GM18951 (cell line): ENCODE data around the gene MRPS22.
"Not testable (repeated sequence)": the region's sequence is repeated elsewhere in the genome, so short reads cannot be mapped to it uniquely, and the experiment has no call there.

Experiments used
- POLR2A ChIP-seq: IDR thresholded peaks from 4 replicates; pipeline ENCODE4 v1.6.1; 2011; ENCODE audit warnings: mild to moderate bottlenecking; ENCODE audit not compliant: insufficient read length, insufficient read depth; ENCODE audit errors: extremely low read depth
- in situ Hi-C: fragments of 300-500 bp; cut with MboI; formaldehyde crosslinking; loops from one replicate; pipeline ENCODE4 v1.12.0; 2022; ENCODE audit warnings: low sequenced_read_pairs, mixed read lengths, inconsistent platforms; ENCODE audit not compliant: unreplicated experiment

The MRPS22 gene

GRCh38 chr3:139361276-139361675 is 17.5 kb downstream of the MRPS22 start:
- TF ChIP-seq POLR2A = no peak
- in situ Hi-C loops = no loop called here

GRCh38 chr3:139364549-139364948 is 20.7 kb downstream of the MRPS22 start:
- no peak for TF ChIP-seq POLR2A
- in situ Hi-C loops = no loop called here

DNA sequence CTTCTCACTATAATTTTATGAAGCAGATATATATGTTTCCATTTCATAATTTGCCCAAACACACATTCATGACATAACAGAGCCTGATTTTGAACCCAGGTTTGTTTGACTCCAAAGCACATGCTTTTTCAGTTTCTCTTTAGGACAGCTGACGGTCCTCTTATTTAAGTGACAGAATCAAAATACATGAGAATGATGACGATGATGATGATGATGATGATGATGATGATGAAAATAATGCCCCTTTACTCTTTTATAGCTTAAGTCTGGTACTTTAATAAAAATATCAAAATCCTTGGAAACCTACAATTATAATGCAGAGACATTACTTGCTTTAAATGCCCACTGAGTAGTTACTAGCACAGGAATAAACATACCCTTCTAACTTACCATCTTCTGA is 30.3 kb downstream of the MRPS22 start:
- TF ChIP-seq POLR2A = no peak
- in situ Hi-C loops = no loop called here

GRCh38 chr3:139377378-139377777 is 33.6 kb downstream of the MRPS22 start:
- TF ChIP-seq POLR2A = no peak
- in situ Hi-C loops = no loop called here

DNA sequence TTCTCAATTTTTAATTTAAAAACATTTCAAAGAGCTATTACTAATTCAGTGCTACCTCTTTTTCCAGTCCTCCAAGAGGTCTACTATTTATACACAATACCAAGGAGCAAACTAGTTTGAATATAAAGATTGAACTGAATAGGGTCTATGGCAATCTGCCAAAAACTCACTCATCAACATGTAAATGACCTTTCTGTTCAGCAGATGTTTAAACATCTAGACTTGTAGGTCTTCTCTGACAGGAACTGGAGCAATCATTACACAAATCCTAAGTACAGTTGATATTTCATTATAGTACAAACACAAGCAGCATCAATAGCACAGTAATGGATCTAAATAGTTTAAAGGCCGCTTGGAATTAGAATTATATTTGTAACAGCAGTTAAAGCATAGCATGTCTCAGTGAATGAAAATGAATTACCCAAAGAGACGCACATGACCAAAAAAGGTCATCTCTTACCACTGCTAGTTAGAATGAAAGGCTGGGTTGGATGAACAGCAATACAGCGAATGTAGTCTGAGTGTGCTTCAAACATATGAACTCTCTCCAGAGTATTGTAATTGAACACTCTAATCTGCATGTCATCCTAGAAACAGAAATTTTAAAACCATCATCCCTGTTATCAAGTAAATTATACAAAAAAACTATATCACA is 34.9 kb downstream of the MRPS22 start:
- in situ Hi-C loops = no loop called here
- no peak for TF ChIP-seq POLR2A

- no peak for TF ChIP-seq POLR2A
- in situ Hi-C loops = no loop called here
Measured at GRCh38 chr3:139380575-139380974, 36.8 kb downstream of the MRPS22 start.

- in situ Hi-C loops = not testable (repeated sequence)
Measured at GRCh38 chr3:139382291-139382690, 38.5 kb downstream of the MRPS22 start.

GRCh38 chr3:139388077-139388476 is 44.3 kb downstream of the MRPS22 start:
- no peak for TF ChIP-seq POLR2A
- in situ Hi-C loops = no loop called here

GRCh38 chr3:139388821-139389551 is 45.2 kb downstream of the MRPS22 start:
- in situ Hi-C loops = no loop called here
- no peak for TF ChIP-seq POLR2A

- in situ Hi-C loops = no loop called here
- peak; percentile 78 for TF ChIP-seq POLR2A
Measured at GRCh38 chr3:139389552-139390368, 45.9 kb downstream of the MRPS22 start, which contains the start of gene COPB2. Gene COPB2, minus strand, starts transcription at chr3:139389647. Its CDS starts 97 bp downstream, at chr3:139389550.

DNA sequence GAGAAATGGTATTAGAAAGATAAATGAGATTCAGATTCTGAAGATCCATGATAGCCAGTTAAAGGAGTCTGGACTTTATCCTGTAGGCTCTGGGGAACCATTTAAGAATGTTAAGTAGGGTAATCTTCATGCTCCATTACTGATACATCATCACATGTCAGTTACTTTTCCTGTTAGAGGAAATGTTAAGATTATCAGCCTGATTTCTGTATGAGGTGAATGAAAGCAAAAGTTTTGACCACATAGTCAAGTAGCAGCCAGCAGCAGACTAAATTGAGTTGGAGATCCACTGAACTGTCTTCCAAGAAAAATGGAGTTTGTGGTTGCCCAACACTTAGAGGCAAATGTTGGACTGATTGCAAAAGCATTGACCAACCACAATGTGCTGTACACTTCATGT is 50.3 kb downstream of the MRPS22 start:
- in situ Hi-C loops = no loop called here
- TF ChIP-seq POLR2A = no peak

DNA sequence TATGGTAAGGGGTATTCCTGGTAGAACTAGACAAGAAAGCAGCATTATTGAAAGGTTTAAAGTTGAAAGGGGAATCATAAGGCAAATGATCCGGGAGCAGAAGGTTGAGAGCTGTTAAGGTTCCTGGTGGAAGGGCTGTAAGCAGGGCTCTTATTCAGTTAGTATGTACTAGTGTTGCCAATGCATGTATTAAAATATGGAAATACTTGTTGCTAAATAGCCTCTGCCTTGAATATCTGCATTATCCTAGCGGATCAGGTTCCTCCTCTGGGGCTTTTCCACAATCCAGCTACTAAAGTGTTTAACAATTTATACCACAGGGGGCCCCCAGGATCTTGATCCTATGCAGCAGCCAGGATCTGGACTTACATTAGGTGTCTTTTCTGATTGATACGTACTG is 52.9 kb downstream of the MRPS22 start:
- no peak for TF ChIP-seq POLR2A
- in situ Hi-C loops = no loop called here

DNA sequence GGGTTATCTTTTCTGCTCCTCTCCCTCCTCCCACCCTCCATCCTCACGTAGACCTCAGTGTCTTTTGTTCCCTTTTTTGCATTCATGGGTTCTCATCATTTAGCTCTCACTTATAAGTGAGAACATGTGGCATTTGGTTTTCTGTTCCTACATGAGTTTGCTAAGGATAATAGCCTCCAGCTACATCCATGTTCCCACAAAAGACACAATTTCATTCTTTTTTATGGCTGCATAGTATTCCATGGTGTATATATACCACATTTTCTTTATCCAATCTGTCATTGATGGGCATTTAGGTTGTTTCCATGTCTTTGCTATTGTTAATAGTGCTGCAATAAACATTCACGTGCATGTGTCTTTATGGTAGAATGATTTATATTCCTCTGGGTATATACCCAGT is 57.3 kb downstream of the MRPS22 start:
- in situ Hi-C loops = not testable (repeated sequence)
